ENCODE data around the gene GKN1. TPM values are rescaled to one million over a fixed set of nuclear protein-coding genes. Genes with fewer than 3 reads are reported as not detected.
A peak's percentile ranks its signal among the peaks of the same experiment; 100 is the strongest.
"Not testable (repeated sequence)": the region's sequence is repeated elsewhere in the genome, so short reads cannot be mapped to it uniquely, and the experiment has no call there.

Gene GKN1
- total RNA-seq, 1 donor from 2014 or later, result not detected

DNA sequence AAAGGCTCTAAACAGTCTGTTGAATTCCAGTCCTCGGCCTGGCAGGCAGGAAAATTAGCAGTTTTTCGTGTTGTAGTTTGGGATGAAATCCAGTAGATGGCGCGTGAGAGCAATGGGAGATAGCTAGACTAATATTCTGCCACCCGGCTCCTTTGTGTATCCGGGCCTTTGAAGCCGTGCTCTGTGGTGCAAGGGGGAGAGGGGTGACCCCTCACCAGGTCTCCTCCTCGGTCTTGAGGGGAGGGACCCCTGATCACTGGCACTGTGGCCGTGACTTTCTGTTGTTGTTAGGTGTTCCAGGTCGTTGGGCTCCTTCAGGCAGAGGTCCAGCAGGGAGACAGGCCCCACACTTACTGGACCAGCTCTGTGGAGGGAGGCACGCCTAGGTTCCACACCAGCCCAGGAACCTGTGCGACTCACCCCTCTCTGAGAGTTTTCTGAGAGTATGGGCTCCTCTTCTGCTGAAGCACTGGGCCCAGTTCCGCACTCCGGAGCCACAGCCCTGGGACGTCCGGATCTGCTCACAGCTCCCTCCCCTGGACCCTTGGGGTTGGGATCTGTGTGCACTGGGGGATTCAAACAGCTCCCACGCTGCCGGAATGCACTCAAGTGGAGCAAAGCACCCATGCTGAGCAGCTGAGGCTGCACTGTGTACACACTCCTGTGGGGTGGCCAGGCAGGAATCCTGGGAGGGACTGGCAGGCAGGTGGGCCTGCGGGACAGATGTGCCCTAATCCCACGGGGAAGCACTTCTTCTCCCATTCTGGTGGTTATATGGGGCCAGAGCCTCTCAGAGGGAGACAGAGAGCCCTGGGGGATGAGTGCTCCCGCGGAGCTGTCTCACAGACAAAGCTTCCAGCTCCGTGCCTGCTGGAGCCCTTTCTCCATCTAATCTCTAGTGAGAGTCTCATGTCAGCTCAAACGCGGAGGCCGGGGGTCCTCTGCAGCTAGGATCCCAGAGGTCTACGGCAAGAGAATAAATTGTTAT lies 30.6 kb upstream of the GKN1 start:
- no peaks in the 10 kb centered on the region for H3K27me3 ChIP-seq
- DNase-seq (peak; percentile 65), ATAC-seq (peak; percentile 87)
- H3K4me3 ChIP-seq, result no peak overlapping the region
- H3K27ac ChIP-seq, result no peak overlapping the region
- no peaks in the 10 kb centered on the region for H3K9me3 ChIP-seq
- H3K4me1 ChIP-seq, result no peaks in the 10 kb centered on the region
- intact Hi-C loops (cut with DNase I), result no loop called here
- TF ChIP-seq, protein P1, sequence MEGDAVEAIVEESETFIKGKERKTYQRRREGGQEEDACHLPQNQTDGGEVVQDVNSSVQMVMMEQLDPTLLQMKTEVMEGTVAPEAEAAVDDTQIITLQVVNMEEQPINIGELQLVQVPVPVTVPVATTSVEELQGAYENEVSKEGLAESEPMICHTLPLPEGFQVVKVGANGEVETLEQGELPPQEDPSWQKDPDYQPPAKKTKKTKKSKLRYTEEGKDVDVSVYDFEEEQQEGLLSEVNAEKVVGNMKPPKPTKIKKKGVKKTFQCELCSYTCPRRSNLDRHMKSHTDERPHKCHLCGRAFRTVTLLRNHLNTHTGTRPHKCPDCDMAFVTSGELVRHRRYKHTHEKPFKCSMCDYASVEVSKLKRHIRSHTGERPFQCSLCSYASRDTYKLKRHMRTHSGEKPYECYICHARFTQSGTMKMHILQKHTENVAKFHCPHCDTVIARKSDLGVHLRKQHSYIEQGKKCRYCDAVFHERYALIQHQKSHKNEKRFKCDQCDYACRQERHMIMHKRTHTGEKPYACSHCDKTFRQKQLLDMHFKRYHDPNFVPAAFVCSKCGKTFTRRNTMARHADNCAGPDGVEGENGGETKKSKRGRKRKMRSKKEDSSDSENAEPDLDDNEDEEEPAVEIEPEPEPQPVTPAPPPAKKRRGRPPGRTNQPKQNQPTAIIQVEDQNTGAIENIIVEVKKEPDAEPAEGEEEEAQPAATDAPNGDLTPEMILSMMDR (IDR thresholded peaks at IDR 0.05), result peak; percentile 79
- no peaks in the 10 kb centered on the region for H3K36me3 ChIP-seq

DNA sequence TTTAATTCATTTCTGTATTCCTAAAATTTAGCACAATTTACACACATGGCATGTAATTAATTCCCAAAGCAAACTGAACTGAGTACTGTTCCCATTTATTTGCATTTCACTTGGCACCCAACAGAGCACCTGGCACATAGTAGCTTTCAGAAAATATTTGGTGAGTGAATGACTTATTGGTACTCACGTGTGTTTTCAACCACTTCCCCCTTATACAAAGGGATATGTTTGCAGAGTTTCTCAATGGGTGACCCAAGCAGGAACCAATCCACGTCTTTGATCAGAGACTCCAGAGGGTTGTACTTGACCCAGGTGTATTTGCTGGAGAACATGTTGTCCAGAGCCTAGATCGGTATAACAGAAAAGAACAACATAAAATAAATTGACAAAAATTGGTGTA lies 28.3 kb upstream of the GKN1 start:
- H3K27me3 ChIP-seq, result no peaks in the 10 kb centered on the region
- H3K9me3 ChIP-seq, result no peaks in the 10 kb centered on the region
- no peak overlapping the region for H3K4me3 ChIP-seq
- peak; percentile 86 for ATAC-seq
- TF ChIP-seq, protein P1 (IDR thresholded peaks at IDR 0.05), result no peak
- no peaks in the 10 kb centered on the region for H3K36me3 ChIP-seq
- H3K4me1 ChIP-seq, result no peaks in the 10 kb centered on the region
- H3K27ac ChIP-seq, result no peak overlapping the region
- intact Hi-C loops (cut with DNase I), result no loop called here
- no peak for DNase-seq

DNA sequence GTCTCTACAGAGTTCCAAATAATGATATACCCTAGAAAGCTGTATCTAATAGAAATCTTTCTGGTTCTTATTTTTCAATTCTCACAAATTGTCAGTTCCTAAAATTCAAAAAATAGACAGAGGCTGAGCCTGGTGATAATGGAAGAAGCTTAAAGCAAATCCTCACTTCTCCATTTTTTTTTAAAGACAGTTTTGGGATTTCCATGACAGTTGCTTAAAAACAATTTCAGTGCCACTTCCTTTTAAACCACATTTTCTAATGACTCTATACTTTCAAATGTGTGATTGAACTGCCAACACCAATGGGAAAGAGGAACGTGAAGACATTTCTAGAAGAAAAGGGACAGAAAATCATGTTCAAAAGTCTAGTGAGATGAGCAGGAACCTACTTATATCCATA lies 25.7 kb upstream of the GKN1 start:
- Histone ChIP-seq H3K27me3 (no peaks in the 10 kb centered on the region), H3K27ac (no peak overlapping the region), H3K36me3 (no peaks in the 10 kb centered on the region), H3K9me3 (no peaks in the 10 kb centered on the region), H3K4me3 (no peak overlapping the region), H3K4me1 (no peaks in the 10 kb centered on the region)
- TF ChIP-seq, protein P1 (IDR thresholded peaks at IDR 0.05), result no peak
- intact Hi-C loops (cut with DNase I), result no loop called here
- ATAC-seq (no peak), DNase-seq (no peak)

DNA sequence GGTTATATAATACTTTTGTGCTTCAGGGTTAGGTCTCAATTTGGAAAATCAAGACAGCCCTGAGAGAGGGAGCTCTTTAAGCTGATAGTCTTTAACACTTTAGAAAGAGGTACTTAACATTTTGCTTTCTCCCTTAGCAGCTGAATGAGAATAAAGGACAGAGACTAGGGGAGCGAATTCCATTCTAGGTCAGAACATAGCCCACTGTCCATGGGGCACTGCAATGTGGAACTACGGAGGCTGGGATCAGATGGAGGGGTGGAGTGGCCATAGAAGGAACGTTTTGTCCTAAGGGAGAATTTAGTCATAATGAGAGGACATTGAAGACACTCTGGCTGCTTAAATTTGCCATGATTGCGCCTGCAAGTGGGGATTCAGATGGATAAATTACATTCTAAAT lies 22.5 kb upstream of the GKN1 start:
- intact Hi-C loops (cut with DNase I), result no loop called here
- peak; percentile 53 for ATAC-seq
- no peaks in the 10 kb centered on the region for H3K9me3 ChIP-seq
- H3K36me3 ChIP-seq, result no peaks in the 10 kb centered on the region
- peaks cover 5% of the 10 kb centered on the region for H3K4me1 ChIP-seq
- H3K4me3 ChIP-seq, result peak overlapping the region; percentile 37
- peak overlapping the region; percentile 11 for H3K27ac ChIP-seq
- DNase-seq, result no peak
- no peaks in the 10 kb centered on the region for H3K27me3 ChIP-seq
- TF ChIP-seq, protein P1 (IDR thresholded peaks at IDR 0.05), result no peak

DNA sequence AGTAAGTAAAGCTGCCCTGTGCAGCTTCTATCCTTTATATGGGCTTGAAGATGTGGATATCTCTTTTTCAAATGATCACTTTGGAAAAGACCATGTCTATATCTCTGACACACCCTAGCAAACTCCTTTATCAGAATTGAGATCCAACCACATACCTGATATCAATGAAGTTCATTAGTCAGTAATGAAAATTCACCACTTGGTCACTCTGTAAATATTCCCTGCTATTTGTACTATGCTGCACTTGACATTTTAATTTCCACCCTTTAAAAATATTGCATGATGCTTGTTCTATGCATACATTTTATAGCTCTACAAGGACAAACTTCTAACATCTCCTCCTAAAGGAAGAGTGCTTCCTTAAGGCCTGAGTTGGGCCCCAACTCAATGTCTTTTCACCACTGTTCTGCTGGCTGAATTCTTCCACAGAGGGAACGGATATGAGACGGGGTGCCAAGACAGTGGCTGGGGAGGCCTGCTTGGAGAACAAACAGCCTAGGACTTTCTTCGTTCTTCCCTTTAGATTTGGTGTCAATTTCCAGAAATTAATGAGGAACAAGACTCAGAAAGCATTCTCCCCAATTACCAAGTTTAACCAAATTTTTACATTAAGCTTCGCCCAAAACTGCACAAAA lies 21.4 kb upstream of the GKN1 start, which contains the start of gene GKN2:
TSS of gene GKN2 (minus strand) at position 7 of the 635 bp plus-strand sequence. CDS start 32 bp downstream, outside the sequence.
- H3K27ac ChIP-seq, result peak within 1 kb of the TSS; percentile 11
- peak within 1 kb of the TSS; percentile 37 for H3K4me3 ChIP-seq
- no peaks in the 10 kb centered on the region for H3K36me3 ChIP-seq
- peaks cover 5% of the 10 kb centered on the region for H3K4me1 ChIP-seq
- intact Hi-C loops (cut with DNase I), result no loop called here
- ATAC-seq, result peak; percentile 69
- no peak for DNase-seq
- no peaks in the 10 kb centered on the region for H3K27me3 ChIP-seq
- H3K9me3 ChIP-seq, result no peaks in the 10 kb centered on the region
- TF ChIP-seq, protein P1 (IDR thresholded peaks at IDR 0.05), result no peak

DNA sequence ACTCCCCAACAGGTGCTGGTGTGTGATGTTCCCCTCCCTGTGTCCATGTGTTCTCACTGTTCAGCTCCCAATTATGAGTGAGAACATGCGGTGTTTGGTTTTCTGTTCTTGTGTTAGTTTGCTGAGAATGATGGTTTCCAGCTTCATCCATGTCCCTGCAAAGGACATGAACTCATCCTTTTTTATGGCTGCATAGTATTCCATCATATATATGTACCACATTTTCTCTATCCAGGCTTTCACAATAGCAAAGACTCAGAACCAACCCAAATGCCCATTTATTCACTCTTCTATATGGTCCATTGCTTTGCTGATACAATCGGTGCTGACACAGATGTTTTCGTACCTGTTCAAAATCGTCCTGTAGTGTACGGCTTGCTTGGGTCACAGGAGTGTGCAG lies 19.0 kb upstream of the GKN1 start:
- DNase-seq; H3K27ac ChIP-seq; H3K9me3 ChIP-seq; H3K4me3 ChIP-seq; H3K36me3 ChIP-seq; H3K27me3 ChIP-seq; intact Hi-C loops (cut with DNase I); ATAC-seq; H3K4me1 ChIP-seq: not testable (repeated sequence)

All from upper lobe of right lung (tissue), 1 donor.